Hypothalamus (tissue), 51 donors: Measurements from ENCODE around the gene ITPK1.

Experiments
- DNase-seq, 51 donors: peaks; one replicate each; lab custom pipeline; 2025; lab: John Stamatoyannopoulos, UW

The ITPK1 gene

GRCh38 chr14:92917041-92917940 lies 198.4 kb downstream of the ITPK1 start:
- no peak for DNase-seq

DNA sequence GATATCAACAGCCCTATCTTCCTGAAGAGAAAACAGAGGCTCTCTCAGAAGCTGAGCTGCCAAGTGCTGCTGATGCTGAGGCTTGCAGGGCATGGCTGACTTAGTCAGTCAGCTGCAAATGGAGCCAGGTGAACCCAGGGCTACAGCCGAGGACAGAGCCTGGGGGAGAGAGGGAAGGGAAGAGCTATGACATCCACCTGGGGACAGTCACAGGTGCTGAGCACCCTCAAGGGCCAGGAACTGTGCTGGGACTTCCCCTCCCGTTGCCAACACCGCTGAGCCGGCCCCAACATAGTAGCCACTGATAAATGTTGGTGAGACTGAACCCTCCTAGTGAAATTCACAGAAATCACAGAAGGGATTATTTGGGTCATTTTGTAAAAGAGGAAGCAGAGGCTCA lies 199.5 kb downstream of the ITPK1 start:
- DNase-seq = no peak

DNA sequence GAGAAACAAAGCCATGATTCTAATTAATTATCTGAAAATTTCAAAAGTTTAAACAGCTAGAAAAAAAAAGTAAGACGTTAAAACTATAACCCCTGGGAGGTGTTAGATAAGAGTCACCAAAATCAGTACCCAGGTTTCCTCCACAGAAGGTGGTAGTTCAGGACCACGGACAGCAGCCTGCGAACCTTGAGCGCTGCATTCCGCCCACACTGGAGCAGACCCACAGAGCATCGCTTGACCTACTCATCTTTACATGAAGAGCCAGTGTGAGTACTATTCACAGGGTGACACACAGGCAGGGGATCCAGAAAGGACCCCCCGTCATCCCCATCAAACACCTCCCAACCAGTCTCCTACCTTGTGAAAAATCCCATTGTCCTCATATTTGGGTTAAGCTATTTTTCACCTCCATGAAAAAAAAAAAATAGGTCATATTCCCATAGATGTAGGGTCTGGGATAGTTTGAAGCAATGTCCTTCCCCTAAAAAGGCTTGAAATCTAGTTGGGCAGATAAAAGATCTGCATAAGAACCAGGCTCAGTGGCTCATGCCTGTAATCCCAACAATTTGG lies 201.6 kb downstream of the ITPK1 start:
- DNase-seq = peak in 3 of 51 donors; percentile 4 to 27 (median 14)

DNA sequence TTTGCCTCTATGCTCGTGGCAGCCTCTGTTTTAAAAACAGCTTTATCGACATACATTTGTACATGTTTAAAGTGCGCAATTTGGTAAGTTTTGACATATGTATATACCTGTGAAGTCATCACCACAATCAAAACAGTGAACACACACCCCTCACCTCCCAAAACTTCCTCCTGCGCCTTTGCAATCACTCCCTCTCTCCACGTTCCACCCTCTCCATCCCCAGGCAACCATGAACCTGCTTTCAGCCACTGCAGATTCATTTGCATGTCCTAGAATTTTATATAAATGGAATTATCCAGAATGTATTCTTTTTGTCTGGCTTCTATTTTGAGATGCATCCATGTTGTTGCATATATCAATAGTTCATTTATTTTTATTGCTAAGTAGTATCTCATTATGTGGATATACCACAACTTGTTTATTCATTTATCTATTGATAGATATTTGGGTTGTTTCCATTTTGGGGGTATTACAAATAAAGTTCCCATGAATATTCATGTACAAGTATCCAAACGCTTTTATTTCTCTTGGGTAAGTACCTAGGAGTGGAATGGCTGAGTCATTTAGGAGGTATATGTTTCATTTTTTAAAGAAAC lies 208.3 kb downstream of the ITPK1 start:
- DNase-seq = no peak

DNA sequence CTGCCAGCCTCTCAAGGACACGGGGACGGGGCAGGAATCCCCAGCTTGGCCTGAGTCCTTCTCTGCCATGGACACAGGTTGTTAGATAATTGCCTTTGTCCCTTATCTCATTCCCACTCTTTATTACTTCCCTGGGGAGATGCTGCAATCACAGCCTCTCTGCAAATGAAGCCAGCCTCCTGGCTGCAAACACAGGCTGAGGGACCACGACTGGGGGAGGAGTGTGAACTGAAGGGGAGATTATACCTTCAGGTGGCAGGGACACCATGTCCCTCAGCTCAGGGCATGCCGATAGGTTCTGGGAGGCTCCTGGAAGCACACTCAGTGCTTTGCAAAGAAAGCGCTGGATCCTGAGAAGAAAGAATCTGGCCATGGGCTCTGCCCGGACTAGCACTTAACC lies 208.9 kb downstream of the ITPK1 start:
- no peak for DNase-seq

GRCh38 chr14:92906420-92906819 lies 209.3 kb downstream of the ITPK1 start:
- no peak for DNase-seq

DNA sequence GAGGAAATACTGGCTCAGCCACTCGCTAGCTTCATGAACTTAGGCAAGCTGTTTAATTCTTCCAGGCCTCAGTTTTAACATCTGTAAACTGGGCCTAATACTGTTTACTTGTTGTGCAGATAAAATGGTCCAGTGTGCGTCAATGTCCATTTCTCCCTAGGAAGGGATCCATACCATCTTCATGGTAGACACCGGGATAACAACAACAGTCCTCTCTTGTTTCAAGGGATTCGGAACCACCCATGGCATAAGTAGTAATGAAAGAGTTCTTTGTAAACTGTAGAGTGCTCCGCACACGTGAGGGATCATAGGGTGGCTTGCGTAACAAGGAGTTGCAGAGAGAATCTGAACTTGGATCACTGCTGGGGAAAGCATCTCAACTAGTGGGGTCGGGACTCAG lies 210.1 kb downstream of the ITPK1 start:
- no peak for DNase-seq

DNA sequence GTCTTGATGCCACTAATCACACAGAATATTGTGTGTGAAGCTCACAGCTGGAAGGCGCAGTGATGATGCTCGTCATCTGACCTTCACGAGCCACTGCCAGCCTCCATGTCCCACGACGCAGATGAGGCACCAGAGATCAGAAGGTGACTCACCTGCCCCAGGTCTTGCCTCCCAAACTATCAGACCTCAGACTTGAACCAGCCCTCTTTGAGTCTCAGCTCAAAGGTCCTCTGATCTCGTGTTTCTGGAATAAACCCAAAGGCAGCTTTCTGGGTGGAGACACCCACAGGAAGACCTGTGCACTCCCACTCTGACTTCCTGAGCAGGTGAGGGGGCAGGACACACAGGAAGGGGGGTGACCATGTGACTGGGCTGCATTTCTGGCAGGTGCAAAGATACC lies 212.4 kb downstream of the ITPK1 start:
- DNase-seq = no peak

GRCh38 chr14:92902726-92903125 lies 213.0 kb downstream of the ITPK1 start:
- DNase-seq = no peak

DNA sequence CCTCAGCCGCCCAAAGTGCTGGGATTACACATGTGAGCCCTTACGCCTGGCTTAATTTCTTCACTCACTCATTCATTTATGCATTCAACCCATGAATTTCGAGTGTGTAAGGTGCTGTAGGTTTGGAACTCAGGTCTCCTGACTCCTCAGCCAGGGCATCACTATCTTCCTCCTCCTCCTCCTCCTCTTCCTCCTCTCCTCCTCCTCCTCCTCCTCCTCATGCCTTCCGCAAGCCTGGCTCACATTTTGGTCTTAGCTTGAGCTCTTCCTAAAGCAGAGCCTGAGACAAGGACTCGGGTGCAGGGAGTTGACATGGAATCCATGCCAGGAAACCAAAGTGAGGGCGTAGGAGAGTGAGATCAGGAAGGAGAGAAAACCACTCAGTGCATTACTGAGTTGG lies 213.5 kb downstream of the ITPK1 start:
- no peak for DNase-seq

- no peak for DNase-seq
Measured at GRCh38 chr14:92900660-92901059, 215.1 kb downstream of the ITPK1 start.

- no peak for DNase-seq
Measured at GRCh38 chr14:92898566-92899131, 217.1 kb downstream of the ITPK1 start.

- DNase-seq = no peak
Measured at GRCh38 chr14:92897922-92898565, 217.7 kb downstream of the ITPK1 start.

DNA sequence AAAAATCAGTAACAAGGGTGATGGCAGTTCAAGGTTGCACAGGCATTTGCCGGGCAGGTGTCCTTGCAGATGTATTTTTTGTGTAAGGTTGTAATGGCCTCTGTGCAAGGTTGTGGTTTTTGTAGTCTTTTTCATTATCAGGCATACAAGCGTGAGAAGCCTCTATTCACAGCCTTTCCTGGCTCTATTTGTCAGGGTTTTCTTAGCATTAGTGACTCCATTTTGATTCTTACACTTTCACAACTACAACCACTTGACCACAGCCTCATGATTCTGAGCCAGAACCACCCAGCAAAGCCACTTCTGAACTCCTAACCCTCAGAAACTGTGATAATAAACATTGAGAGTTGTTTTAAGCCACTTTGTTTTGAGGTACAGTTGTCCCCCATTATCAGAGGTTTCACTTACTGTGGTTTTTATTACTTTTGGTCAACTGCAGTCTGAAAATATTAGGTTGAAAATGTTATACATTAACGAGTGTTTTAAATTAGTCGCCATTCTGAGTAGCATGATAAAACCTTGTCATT lies 220.3 kb downstream of the ITPK1 start:
- DNase-seq = no peak

GRCh38 chr14:92892589-92892988 lies 223.1 kb downstream of the ITPK1 start:
- no peak for DNase-seq

DNA sequence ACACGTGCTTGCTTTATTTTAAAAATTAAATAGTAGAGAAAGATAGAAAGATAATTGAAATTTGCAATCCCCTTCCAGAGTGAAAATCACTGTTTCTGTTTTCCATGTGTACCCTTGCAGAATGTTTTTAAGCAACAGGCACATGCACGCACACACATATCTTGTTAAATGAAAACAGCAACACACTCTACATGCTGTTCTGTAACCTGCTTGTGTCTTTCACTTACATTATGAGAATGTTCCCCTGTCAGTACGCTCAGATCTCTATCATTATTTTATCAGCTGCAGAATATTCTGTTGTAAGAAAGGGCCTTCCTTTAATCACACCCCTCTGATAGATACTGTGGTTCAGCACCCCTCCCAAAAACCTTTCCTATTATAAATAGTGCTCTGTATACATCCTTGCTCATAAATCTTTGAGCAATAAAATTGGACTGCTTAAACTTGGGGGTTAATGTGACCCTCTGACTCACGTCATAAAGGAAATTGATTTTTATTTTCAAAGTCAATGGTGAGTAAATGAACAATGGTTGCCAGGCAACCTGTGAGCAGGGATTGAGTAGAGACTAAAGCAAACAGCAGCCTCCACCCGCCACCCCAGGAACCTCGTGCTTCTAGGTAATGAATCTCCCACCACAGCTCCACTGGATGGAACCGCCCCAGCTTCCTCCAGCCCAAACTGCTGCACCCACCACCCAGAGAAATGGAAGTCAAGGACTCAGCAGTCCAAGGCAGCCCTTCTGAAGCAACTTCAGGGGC lies 224.7 kb downstream of the ITPK1 start:
- peak in 5 of 51 donors; percentile 5 to 26 (median 5) for DNase-seq

GRCh38 chr14:92888896-92889295 lies 226.8 kb downstream of the ITPK1 start:
- DNase-seq = no peak

DNA sequence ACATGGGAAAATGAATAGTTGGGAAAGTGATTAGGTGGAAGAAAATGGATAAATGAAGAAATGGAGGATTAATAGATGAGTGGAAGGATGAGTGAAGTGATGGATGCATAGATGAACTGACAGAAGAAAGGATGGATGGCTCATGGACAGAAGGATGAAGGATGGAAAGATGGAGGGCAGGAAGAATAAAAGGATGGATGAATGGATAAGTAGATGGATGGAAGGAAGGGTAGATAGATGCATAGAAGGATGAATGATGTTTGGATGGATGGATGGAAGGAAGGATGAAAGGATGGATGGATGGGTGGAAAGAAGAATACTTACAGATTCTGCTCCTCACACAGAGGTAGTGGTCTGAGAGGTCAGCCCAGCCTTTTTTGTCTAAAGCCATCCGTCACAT lies 228.6 kb downstream of the ITPK1 start:
- DNase-seq = no peak
